Spleen (tissue), 11 donors: Measurements from ENCODE around the gene GPR135. TPM values are rescaled to one million over a fixed set of nuclear protein-coding genes. Genes with fewer than 3 reads are reported as not detected.
A peak's percentile ranks its signal among the peaks of the same experiment; 100 is the strongest.

Experiments
- DNase-seq: peaks from one replicate; pipeline ENCODE4 v3.0.0-alpha.2; 2020
- H3K27ac ChIP-seq, 8 donors: fragments of 200-600 bp; sonication (generic) in 7 of 8; 1 replicate in 4 of 8; 2 replicates in 4 of 8; pipeline versions ENCODE4 v1.5.0 to v1.8.0; 2016 to 2021; ENCODE audit warnings: inconsistent platforms in 4 of 8, mild to moderate bottlenecking in 4 of 8, moderate library complexity in 1 of 8
- H3K27me3 ChIP-seq, 7 donors: fragments of 200-600 bp; sonication (generic) in 6 of 7; replicated peaks in 1 of 7; 1 replicate in 4 of 7; 2 replicates in 3 of 7; pipeline versions ENCODE4 v1.5.0 to v1.8.0; 2016 to 2021; ENCODE audit warnings: inconsistent platforms in 3 of 7, mild to moderate bottlenecking in 1 of 7
- H3K36me3 ChIP-seq, 6 donors: fragments of 200-600 bp; sonication (generic) in 5 of 6; 1 replicate in 4 of 6; 2 replicates in 2 of 6; pipeline versions ENCODE4 v1.5.0 to v1.8.0; 2016 to 2021; ENCODE audit warnings: inconsistent platforms in 2 of 6
- H3K4me1 ChIP-seq, 6 donors: fragments of 200-600 bp; sonication (generic) in 5 of 6; 1 replicate in 3 of 6; 2 replicates in 3 of 6; pipeline versions ENCODE4 v1.5.0 to v1.8.0; 2016 to 2021; ENCODE audit warnings: inconsistent platforms in 3 of 6
- H3K4me3 ChIP-seq, 8 donors: fragments of 200-600 bp; sonication (generic) in 7 of 8; 1 replicate in 4 of 8; 2 replicates in 4 of 8; pipeline versions ENCODE4 v1.5.0 to v1.8.0; 2016 to 2021; ENCODE audit warnings: inconsistent platforms in 4 of 8, mild to moderate bottlenecking in 4 of 8, moderate library complexity in 2 of 8
- H3K9me3 ChIP-seq, 8 donors: fragments of 200-600 bp; sonication (generic) in 7 of 8; 1 replicate in 4 of 8; 2 replicates in 4 of 8; pipeline versions ENCODE4 v1.5.0 to v1.8.0; 2016 to 2021; ENCODE audit warnings: inconsistent platforms in 4 of 8
- POLR2A ChIP-seq, 3 donors: fragments of 450-650 bp; IDR thresholded peaks; one replicate each; pipeline ENCODE4 v1.5.1; 2017; ENCODE audit warnings: antibody characterized with exemption in 3 of 3, mild to moderate bottlenecking in 1 of 3
- POLR2AphosphoS5 ChIP-seq, 3 donors: sonication (generic); formaldehyde crosslinking; IDR thresholded peaks; one replicate each; pipeline ENCODE4 v1.5.1; 2017; ENCODE audit warnings: antibody characterized with exemption in 3 of 3
- WGBS, 5 donors: extraction: QIAGEN DNeasy Blood & Tissue Kit in 3 of 5; methylation state at CpG; one replicate each; pipeline versions ENCODE4 v1.1.5 to v1.1.7; 2013 to 2018; 5-methylcytosine and 5-hydroxymethylcytosine counted together
- intact Hi-C: fragments of 100-400 bp; cut with DNase I; formaldehyde crosslinking; loops from one replicate; pipeline ENCODE4 v1.15.0; 2023; ENCODE audit warnings: low total_unique reads
- polyA plus RNA-seq, 3 donors: library from polyadenylated mRNA; stranded (reverse); fragments of 200-250 nt; gene quantifications; one replicate each; pipeline ENCODE4 v1.2.1, GENCODE V29; 2013
- total RNA-seq, 7 donors: library from RNA; depleted of rRNA in 3 of 7; stranded (reverse); fragments of >200 nt in 3 of 7; fragmentation: NEBNext Ultra II Directional in 4 of 7; extraction: Animal tissue kit (Norgen Biotek cat#: 25700) in 4 of 7; gene quantifications; one replicate each; pipeline versions ENCODE4 v1.1.0 to v1.2.1, GENCODE V29; 2016 to 2021
- TF ChIP-seq, protein P1 (sequence below), 11 experiments: fragments of 200-600 bp in 7 of 11; fragments of 450-650 bp in 4 of 11; sonication (generic) in 4 of 11; IDR thresholded peaks in 8 of 11; conservative IDR thresholded peaks in 3 of 11; 1 replicate in 7 of 11; 2 replicates in 4 of 11; pipeline versions ENCODE4 v1.4.0 to v1.8.0; 2016 to 2021; ENCODE audit warnings: antibody characterized with exemption in 11 of 11, inconsistent platforms in 4 of 11, mild to moderate bottlenecking in 1 of 11
- donor health status: healthy with polysubstance abuse.
- donor health status: DM: no; HTN: no; CAD: no; lungs with moderate emphysema.
- donor health status: DM: no; HTN: no; CAD: no.
- donor health status: Bipolar disorder and iron deficiency.
- donor health status: healthy.
- donor health status: DM: no; HTN: no; CAD: no.
- donor health status: DM: yes; HTN: yes; CAD: no.

Gene GPR135
- total and polyA plus RNA-seq, 10 donors: 0.27 to 8.3 (median 2.7) TPM

DNA sequence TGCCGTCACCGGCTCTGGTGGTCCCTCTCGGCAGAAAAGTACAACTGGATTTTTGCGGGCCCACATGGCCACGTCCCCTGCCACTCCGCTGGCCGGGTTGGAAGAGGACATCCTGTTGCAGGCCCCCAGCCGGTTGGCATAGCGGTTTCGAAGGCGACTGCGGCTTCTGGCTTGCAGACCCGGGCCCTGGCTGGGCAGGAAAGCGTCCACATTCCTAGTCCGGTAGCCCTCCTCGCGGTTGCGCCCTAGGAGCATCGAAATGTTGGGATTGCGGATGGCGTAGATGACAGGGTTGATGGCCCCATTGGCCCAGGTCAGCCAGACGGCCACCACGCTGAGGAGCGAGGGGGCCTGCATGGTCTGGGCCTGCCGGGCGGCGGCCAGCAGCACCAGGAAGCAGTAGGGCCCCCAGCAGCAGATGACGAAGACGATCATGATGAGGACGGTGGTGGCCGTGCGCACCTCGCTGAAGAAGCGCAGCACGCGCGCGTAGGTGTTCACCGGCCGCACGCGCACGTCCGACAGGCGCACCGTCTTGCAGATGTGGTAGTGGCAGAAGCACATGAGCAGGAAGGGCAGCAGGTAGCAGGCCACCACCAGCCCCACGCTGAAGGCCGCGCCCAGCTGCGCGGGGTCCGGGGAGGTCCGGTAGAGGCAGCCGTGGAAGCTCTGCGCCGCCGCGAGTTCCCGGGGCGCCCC lies 1.2 kb downstream of the GPR135 start:
- H3K27ac ChIP-seq: peak overlapping the region in 7 of 8 donors; percentile 4 to 67 (median 46)
- peak; percentile 80 for DNase-seq
- intact Hi-C loops: no loop called here
- H3K36me3 ChIP-seq: peaks cover 0 to 6% (median 0%) of the 10 kb centered on the region in 6 donors
- peaks cover 0 to 23% (median 0%) of the 10 kb centered on the region in 7 donors for H3K27me3 ChIP-seq
- peak in 1 of 3 donors; percentile 24 for TF ChIP-seq POLR2AphosphoS5 (IDR thresholded peaks at IDR 0.05)
- TF ChIP-seq, protein P1, sequence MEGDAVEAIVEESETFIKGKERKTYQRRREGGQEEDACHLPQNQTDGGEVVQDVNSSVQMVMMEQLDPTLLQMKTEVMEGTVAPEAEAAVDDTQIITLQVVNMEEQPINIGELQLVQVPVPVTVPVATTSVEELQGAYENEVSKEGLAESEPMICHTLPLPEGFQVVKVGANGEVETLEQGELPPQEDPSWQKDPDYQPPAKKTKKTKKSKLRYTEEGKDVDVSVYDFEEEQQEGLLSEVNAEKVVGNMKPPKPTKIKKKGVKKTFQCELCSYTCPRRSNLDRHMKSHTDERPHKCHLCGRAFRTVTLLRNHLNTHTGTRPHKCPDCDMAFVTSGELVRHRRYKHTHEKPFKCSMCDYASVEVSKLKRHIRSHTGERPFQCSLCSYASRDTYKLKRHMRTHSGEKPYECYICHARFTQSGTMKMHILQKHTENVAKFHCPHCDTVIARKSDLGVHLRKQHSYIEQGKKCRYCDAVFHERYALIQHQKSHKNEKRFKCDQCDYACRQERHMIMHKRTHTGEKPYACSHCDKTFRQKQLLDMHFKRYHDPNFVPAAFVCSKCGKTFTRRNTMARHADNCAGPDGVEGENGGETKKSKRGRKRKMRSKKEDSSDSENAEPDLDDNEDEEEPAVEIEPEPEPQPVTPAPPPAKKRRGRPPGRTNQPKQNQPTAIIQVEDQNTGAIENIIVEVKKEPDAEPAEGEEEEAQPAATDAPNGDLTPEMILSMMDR (IDR thresholded peaks at IDR 0.05 in 8 of 11, conservative IDR thresholded peaks at IDR 0.05 in 3 of 11): no peak
- H3K4me1 ChIP-seq: peaks cover 7 to 21% (median 10%) of the 10 kb centered on the region in 6 donors
- WGBS, 5 donors: 36 to 52% (median 37%) methylated on average over 37 to 60 of the region's 60 CpGs
- H3K9me3 ChIP-seq: no peaks in the 10 kb centered on the region
- H3K4me3 ChIP-seq: peak overlapping the region; percentile 57 to 91 (median 64)

DNA sequence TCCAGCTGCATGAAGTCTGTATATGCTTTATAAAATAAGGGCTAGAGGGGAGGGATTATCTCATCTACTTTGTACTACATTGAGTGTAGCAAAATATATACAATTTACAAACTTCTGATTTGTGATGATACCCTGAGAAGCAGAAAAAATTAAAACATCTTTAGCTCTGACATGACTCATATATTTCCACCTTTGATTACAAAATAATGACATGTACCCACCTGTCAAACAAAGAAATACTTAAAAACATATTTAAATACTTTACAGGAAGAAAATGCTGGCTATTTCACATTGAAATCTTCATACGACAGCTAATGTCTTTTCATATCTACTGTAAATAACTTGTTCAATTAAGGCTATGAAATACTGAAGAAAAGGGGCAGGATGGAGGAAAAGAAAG lies 3.3 kb downstream of the GPR135 start:
- no peaks in the 10 kb centered on the region for H3K9me3 ChIP-seq
- no peak overlapping the region for H3K27ac ChIP-seq
- no peak for TF ChIP-seq POLR2AphosphoS5 (IDR thresholded peaks at IDR 0.05)
- TF ChIP-seq POLR2A (IDR thresholded peaks at IDR 0.05): no peak
- TF ChIP-seq, protein P1 (IDR thresholded peaks at IDR 0.05 in 8 of 11, conservative IDR thresholded peaks at IDR 0.05 in 3 of 11): no peak
- H3K4me1 ChIP-seq: peaks cover 7 to 21% (median 10%) of the 10 kb centered on the region in 6 donors
- H3K36me3 ChIP-seq: peaks cover 0 to 17% (median 0%) of the 10 kb centered on the region in 6 donors
- H3K4me3 ChIP-seq: no peak overlapping the region
- DNase-seq: no peak
- intact Hi-C loops: no loop called here
- H3K27me3 ChIP-seq: peaks cover 0 to 23% (median 0%) of the 10 kb centered on the region in 7 donors
- 92 to 95% (median 94%) methylated on average over 1 of the region's 1 CpG for WGBS, 5 donors

- no peak for DNase-seq
- intact Hi-C loops: no loop called here
- TF ChIP-seq POLR2A (IDR thresholded peaks at IDR 0.05) (no peak), POLR2AphosphoS5 (IDR thresholded peaks at IDR 0.05) (no peak)
- TF ChIP-seq, protein P1 (IDR thresholded peaks at IDR 0.05 in 8 of 11, conservative IDR thresholded peaks at IDR 0.05 in 3 of 11): no peak
These were observed 4.8 kb downstream of the GPR135 start for GRCh38 chr14:59460378-59460777.

DNA sequence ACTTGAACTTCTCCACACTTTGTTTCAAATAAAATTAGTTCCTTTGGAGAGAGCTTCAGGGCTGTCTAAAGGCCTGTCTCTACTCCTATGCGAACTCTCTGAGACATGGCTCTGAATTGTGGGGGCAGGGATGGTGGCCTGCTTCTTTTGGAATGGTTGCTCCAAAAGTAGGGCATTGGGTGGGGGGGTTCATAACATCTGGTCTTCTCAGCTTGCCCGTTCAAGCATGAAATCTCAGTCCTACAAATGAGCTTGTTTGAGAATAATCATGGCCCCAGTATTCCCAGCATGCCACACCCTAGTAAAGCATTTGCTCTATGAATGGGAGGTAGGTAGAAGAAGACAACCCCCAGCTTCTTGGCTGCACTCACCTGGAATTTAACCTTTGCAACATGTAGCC lies 6.7 kb downstream of the GPR135 start:
- Histone ChIP-seq H3K36me3 (peaks cover 0 to 32% (median 0%) of the 10 kb centered on the region in 6 donors), H3K4me3 (no peak overlapping the region), H3K27me3 (peaks cover 0 to 2% (median 0%) of the 10 kb centered on the region in 7 donors), H3K9me3 (no peaks in the 10 kb centered on the region), H3K4me1 (peaks cover 0 to 1% (median under 1%) of the 10 kb centered on the region in 6 donors), H3K27ac (no peak overlapping the region)
- WGBS, 5 donors: 92 to 100% (median 95%) methylated on average over 2 of the region's 2 CpGs
- no peak for DNase-seq
- intact Hi-C loops: no loop called here
- TF ChIP-seq POLR2A (IDR thresholded peaks at IDR 0.05): no peak
- TF ChIP-seq, protein P1 (IDR thresholded peaks at IDR 0.05 in 8 of 11, conservative IDR thresholded peaks at IDR 0.05 in 3 of 11): no peak
- TF ChIP-seq POLR2AphosphoS5 (IDR thresholded peaks at IDR 0.05): no peak

More at GRCh38 chr14:59460378-59460777, 4.8 kb downstream of the GPR135 start:
- Histone ChIP-seq H3K4me1 (peaks cover 7 to 18% (median 10%) of the 10 kb centered on the region in 6 donors), H3K27ac (no peak overlapping the region), H3K4me3 (no peak overlapping the region), H3K27me3 (peaks cover 0 to 21% (median 0%) of the 10 kb centered on the region in 7 donors), H3K9me3 (no peaks in the 10 kb centered on the region), H3K36me3 (peaks cover 0 to 27% (median 0%) of the 10 kb centered on the region in 6 donors)
- WGBS, 5 donors: 87 to 100% (median 93%) methylated on average over 1 of the region's 1 CpG
